GM12878 (cell line): ENCODE data around the gene FTO.

Experiments
- BRCA1 ChIP-seq: IDR thresholded peaks from 2 replicates; pipeline ENCODE4 v1.6.1; 2011; ENCODE audit warnings: low read depth, low read length, improper control_type of control experiment
- CEBPB ChIP-seq, 2 experiments: fragments of 150-350 bp in 1 of 2; IDR thresholded peaks; 2 replicates each; pipeline ENCODE4 v1.6.1; 2012 to 2014; ENCODE audit warnings: low read depth in 2 of 2, low read length in 2 of 2, borderline replicate concordance in 1 of 2, inconsistent platforms in 1 of 2
- FOS ChIP-seq: IDR thresholded peaks from 3 replicates; pipeline ENCODE4 v1.6.1; 2011; ENCODE audit warnings: borderline replicate concordance; ENCODE audit not compliant: insufficient read length; ENCODE audit errors: extremely low read depth

GRCh38 chr16:54145881-54146280, 441.9 kb downstream of the FTO start:
- TF ChIP-seq BRCA1 (no peak), FOS (no peak), CEBPB (IDR thresholded peaks at IDR 0.05; ENCODE audit: borderline replicate concordance in 1 of 2, low read depth in 2 of 2, low read length in 2 of 2) (no peak)
